AG04450 (cell line): ENCODE results near the gene CEP72. TPM values are rescaled to one million over a fixed set of nuclear protein-coding genes. Genes with fewer than 3 reads are reported as not detected.

Experiments
- CTCF ChIA-PET: fragments of 300-600, 350-600 bp; formaldehyde crosslinking; extraction: SDS; loops from one replicate; lab custom pipeline; 2022; ENCODE audit warnings: antibody characterized with exemption, inconsistent platforms; lab: Charles Lee
- POLR2A ChIA-PET: fragments of 350-600 bp; formaldehyde crosslinking; extraction: SDS; loops from one replicate; lab custom pipeline; 2021; ENCODE audit warnings: antibody characterized with exemption, inconsistent platforms; lab: Yijun Ruan, JAX
- DNase-seq: peaks from one replicate; pipeline ENCODE4 v3.0.0-alpha.2; 2011; ENCODE audit warnings: low read depth, low spot score
- H3K27ac ChIP-seq: one replicate; pipeline ENCODE4 v1.5.1; 2012; ENCODE audit warnings: low read depth, low read length, control low read depth
- H3K27me3 ChIP-seq: one replicate; pipeline ENCODE4 v1.6.0; 2012; ENCODE audit warnings: low read length; ENCODE audit not compliant: control insufficient read depth, insufficient read depth
- H3K4me3 ChIP-seq: 2 replicates; pipeline ENCODE4 v1.5.1; 2011; ENCODE audit warnings: mild to moderate bottlenecking, low read depth, low read length, control low read depth
- H3K9me3 ChIP-seq: 2 replicates; pipeline ENCODE4 v1.5.1; 2012; ENCODE audit warnings: low read length; ENCODE audit not compliant: control insufficient read depth, insufficient read depth
- polyA plus RNA-seq: library from polyadenylated mRNA; depleted of rRNA; stranded (reverse); fragments of >200 nt; gene quantifications from 2 replicates; pipeline ENCODE4 v1.2.3, GENCODE V29; 2011
- TF ChIP-seq, protein P1 (sequence below): IDR thresholded peaks from 2 replicates; pipeline ENCODE4 v1.5.1; 2011; ENCODE audit warnings: low read depth, low read length, control low read depth, inconsistent platforms

The CEP72 gene
- polyA plus RNA-seq, 1 experiment: 0.66 TPM

DNA sequence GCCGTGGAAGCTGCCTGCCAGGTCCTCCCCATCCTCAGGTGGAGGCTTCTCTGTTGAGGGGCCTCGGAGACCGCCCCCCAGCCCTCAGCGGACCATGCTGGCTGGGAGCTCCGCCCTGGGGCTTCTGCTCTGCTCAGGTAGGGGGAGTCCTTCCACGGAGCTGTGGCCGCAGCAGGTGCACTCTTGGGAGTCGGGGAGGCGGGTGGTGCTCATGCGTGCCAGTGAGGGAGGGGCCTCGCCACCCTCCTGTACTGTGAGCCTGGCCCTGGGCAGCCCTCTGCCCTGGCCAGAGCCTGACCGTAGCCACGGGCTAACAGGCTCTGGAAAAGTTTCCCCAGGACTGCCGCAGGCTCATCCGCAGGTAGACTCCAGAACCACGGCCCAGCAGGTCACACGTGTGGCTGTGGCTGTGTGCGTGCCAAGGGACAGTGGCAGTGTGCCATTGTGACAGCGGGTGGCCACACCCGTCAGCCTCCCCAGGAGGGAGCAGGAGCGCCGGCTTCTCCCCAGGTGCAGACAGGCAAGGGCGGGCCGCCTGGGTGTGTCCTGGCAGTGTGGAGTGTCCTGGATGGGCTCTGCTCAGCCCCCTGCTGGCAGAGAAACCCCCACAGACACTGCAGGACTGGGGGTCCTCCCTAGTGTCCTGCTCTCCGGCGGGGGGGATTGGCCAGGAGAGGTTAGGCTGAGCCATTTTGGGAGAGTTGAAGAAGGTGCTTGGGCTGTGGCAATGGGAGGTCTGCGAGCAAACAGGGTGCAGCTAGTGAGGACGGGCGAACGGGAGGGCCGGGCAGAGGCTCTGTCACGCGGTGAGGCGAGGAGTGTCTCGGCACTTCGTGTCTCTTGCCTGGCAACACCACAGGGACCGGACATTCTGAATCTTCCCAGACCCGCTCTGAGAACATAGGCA lies 51.5 kb downstream of the CEP72 start:
- CTCF ChIA-PET: no interaction called here
- Histone ChIP-seq H3K9me3 (peaks cover 27% of the 10 kb centered on the region), H3K27ac (no peak overlapping the region), H3K27me3 (no peaks in the 10 kb centered on the region), H3K4me3 (no peak overlapping the region)
- DNase-seq: no peak
- TF ChIP-seq, protein P1, sequence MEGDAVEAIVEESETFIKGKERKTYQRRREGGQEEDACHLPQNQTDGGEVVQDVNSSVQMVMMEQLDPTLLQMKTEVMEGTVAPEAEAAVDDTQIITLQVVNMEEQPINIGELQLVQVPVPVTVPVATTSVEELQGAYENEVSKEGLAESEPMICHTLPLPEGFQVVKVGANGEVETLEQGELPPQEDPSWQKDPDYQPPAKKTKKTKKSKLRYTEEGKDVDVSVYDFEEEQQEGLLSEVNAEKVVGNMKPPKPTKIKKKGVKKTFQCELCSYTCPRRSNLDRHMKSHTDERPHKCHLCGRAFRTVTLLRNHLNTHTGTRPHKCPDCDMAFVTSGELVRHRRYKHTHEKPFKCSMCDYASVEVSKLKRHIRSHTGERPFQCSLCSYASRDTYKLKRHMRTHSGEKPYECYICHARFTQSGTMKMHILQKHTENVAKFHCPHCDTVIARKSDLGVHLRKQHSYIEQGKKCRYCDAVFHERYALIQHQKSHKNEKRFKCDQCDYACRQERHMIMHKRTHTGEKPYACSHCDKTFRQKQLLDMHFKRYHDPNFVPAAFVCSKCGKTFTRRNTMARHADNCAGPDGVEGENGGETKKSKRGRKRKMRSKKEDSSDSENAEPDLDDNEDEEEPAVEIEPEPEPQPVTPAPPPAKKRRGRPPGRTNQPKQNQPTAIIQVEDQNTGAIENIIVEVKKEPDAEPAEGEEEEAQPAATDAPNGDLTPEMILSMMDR: no peak
- POLR2A ChIA-PET: no interaction called here

DNA sequence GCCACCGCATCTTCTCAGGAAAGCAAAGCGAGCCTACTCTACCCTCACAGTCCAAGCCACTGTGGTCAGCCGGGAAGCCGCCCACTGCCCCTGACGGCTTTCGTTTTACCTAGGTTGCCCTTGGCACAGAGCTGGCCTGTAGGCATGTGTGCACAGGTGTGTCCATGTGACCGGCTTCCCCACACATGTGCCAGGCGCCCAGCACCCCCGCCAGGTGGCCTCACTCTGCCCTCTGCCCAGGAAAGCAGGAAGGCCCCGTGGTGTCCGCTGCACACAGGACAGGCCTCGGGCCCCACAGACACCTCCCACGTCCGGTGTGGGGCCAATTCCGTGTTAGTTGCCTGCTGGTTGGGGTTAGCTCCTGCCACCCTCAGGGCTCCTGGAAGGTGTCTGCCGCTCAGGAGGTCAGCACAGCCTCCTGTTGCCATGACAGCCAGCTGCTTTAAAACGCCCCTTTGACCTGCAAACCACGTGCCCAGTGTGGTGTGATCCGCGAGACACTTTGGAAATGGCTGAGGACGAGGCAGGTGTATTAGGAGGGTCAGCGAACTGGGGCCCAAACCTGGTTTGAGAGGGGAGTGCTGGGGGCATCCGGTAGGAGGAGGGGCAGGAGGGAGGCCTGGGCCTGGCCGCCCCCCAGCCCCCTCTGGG lies 52.3 kb downstream of the CEP72 start:
- no peaks in the 10 kb centered on the region for H3K27me3 ChIP-seq
- no peak overlapping the region for H3K27ac ChIP-seq
- POLR2A ChIA-PET: no interaction called here
- no peak overlapping the region for H3K4me3 ChIP-seq
- TF ChIP-seq, protein P1: no peak
- DNase-seq: no peak
- CTCF ChIA-PET: no interaction called here
- H3K9me3 ChIP-seq: peaks cover 26% of the 10 kb centered on the region

DNA sequence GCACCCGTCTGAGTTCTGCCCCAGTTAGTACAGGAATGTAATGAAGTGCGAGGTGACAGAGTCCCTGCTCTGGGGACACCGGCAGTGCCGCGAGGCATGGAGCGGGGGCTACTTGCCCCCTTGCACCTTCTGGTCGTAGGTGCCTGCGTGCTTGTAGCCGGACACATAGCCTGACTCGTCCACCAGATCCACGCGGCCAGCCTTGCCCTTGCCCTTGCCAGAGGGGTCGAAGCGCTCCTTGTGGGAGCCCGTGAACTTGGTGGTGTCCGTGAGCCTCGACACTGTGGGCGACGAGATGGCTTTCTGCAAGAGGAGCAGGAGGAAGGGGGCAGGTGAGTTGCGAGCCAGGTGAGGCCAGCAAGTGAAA lies 52.8 kb downstream of the CEP72 start:
- CTCF ChIA-PET: no interaction called here
- TF ChIP-seq, protein P1: no peak

DNA sequence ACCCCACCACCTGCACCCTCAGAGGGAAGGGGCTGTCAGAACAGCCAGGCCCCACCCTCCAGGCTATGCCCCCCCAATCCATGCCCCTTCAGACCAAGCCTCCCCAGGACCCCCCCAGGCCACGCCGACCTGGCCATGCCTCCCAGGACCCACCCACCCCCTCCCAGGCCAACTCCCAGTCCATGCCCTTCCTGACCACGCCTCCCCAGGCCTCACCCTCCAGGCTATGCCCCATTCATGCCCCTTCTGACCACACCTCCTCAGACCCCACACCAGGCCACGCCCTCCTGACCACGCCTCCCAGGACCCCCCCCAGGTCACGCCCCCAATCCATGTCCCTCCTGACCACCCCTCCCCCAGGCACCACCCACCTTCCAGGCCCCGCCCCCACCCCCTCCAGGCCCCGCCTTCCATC lies 53.4 kb downstream of the CEP72 start:
- CTCF ChIA-PET: no interaction called here
- H3K27me3 ChIP-seq: no peaks in the 10 kb centered on the region
- TF ChIP-seq, protein P1: no peak
- DNase-seq: no peak
- H3K27ac ChIP-seq: no peak overlapping the region
- POLR2A ChIA-PET: no interaction called here
- peaks cover 19% of the 10 kb centered on the region; the same call in 1 of the 2 replicates for H3K9me3 ChIP-seq
- no peak overlapping the region for H3K4me3 ChIP-seq

More for the DNA sequence above, 52.8 kb downstream of the CEP72 start:
- Histone ChIP-seq H3K27ac (no peak overlapping the region), H3K9me3 (peaks cover 21% of the 10 kb centered on the region; the same call in 1 of the 2 replicates), H3K27me3 (no peaks in the 10 kb centered on the region), H3K4me3 (no peak overlapping the region)
- no peak for DNase-seq
- POLR2A ChIA-PET: no interaction called here
